H1 (cell line): Measurements from ENCODE around the gene C5orf58.

Experiments
- EP300 ChIP-seq, 2 experiments: IDR thresholded peaks; 1 replicate in 1 of 2; 2 replicates in 1 of 2; pipeline ENCODE4 v1.6.1; 2011 to 2012; ENCODE audit warnings: low read depth in 2 of 2, low read length in 2 of 2, mild to moderate bottlenecking in 2 of 2, borderline replicate concordance in 1 of 2, inconsistent platforms in 1 of 2, moderate library complexity in 1 of 2
- HDAC2 ChIP-seq, 2 experiments: fragments of 300-600 bp in 1 of 2; sonication (generic) in 1 of 2; IDR thresholded peaks; 2 replicates each; pipeline ENCODE4 v1.6.1; 2011 to 2012; ENCODE audit warnings: low read depth in 2 of 2, low read length in 2 of 2, mild to moderate bottlenecking in 2 of 2, moderate library complexity in 2 of 2, borderline replicate concordance in 1 of 2, inconsistent platforms in 1 of 2
- JUND ChIP-seq: IDR thresholded peaks from 2 replicates; pipeline ENCODE4 v1.6.1; 2011; ENCODE audit warnings: mild to moderate bottlenecking, improper control_type of control experiment, low read length
- MAFK ChIP-seq: IDR thresholded peaks from 2 replicates; pipeline ENCODE4 v1.6.1; 2012; ENCODE audit warnings: low read depth, mild to moderate bottlenecking, improper control_type of control experiment, low read length
- POLR2A ChIP-seq, 2 experiments: IDR thresholded peaks; 1 replicate in 1 of 2; 2 replicates in 1 of 2; pipeline ENCODE4 v1.6.1; 2011; ENCODE audit warnings: low read depth in 2 of 2, low read length in 2 of 2, mild to moderate bottlenecking in 2 of 2; ENCODE audit errors: control extremely low read depth in 1 of 2
- POLR2AphosphoS5 ChIP-seq: IDR thresholded peaks from 2 replicates; pipeline ENCODE4 v1.6.1; 2011; ENCODE audit warnings: low read depth, low read length
- RFX5 ChIP-seq: IDR thresholded peaks from 2 replicates; pipeline ENCODE4 v1.6.1; 2011; ENCODE audit warnings: low read depth, low read length, improper control_type of control experiment, borderline replicate concordance
- SRF ChIP-seq: IDR thresholded peaks from 2 replicates; pipeline ENCODE4 v1.6.1; 2011; ENCODE audit warnings: mild to moderate bottlenecking, low read depth, low read length, moderate library complexity
- TCF12 ChIP-seq: IDR thresholded peaks from 2 replicates; pipeline ENCODE4 v1.6.1; 2011; ENCODE audit warnings: low read depth, mild to moderate bottlenecking, low read length
- TEAD4 ChIP-seq: IDR thresholded peaks from 2 replicates; pipeline ENCODE4 v1.6.1; 2012; ENCODE audit warnings: low read depth, low read length, inconsistent platforms, mixed read lengths
- TF ChIP-seq, protein P1 (sequence below), 3 experiments: IDR thresholded peaks; 1 replicate in 2 of 3; 2 replicates in 1 of 3; pipeline versions ENCODE4 v1.5.1 to v1.6.1; 2011; ENCODE audit warnings: low read length in 3 of 3, mild to moderate bottlenecking in 3 of 3, inconsistent platforms in 2 of 3, low read depth in 1 of 3, moderate library complexity in 1 of 3; ENCODE audit not compliant: insufficient read depth in 1 of 3; ENCODE audit errors: control extremely low read depth in 1 of 3
- TF ChIP-seq, protein P2 (sequence below): IDR thresholded peaks from 2 replicates; pipeline ENCODE4 v1.6.1; 2012; ENCODE audit warnings: inconsistent platforms
- TF ChIP-seq, protein P3 (sequence below): IDR thresholded peaks from 2 replicates; pipeline ENCODE4 v1.6.1; 2011; ENCODE audit warnings: low read depth, mild to moderate bottlenecking, low read length; ENCODE audit not compliant: insufficient read depth

DNA sequence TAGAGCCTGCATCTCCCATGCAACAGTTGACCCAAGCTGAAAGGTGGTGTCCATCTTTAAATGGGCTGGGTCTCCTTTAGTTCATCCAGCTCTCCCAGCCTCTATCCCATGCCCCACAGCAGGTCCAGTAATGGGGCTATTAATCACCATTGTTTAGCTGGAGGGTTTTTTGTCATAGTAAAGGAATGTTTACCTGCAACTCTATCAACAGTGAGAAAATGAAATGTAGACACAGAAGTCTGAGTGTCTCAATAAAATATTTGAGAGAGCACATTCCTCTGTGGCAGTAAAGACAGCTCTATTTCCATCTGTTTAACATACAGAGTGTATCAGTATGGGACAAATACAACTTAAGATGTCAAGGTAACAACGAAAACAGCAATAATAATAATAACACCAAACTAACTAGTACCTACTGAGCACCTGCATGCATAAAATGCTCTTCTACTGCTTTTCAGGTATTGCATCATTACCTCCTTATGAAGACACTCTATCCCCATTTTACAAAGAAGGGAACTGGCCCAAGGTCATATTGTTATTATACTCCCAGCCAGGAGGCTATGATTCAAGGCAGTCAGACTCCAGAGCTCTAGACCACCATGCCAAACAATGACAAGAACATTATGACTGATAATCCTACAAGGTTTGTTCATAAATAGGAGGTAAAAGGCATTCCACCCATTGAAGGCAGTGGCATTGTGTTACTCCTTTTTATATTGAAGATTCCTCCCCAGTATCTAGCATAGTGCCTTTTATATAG lies 21.0 kb upstream of the C5orf58 start:
- no peak for TF ChIP-seq POLR2AphosphoS5
- no peak for TF ChIP-seq JUND
- TF ChIP-seq HDAC2 (IDR thresholded peaks at IDR 0.05; ENCODE audit: borderline replicate concordance in 1 of 2, low read depth in 2 of 2, low read length in 2 of 2): no peak
- TF ChIP-seq, protein P1, sequence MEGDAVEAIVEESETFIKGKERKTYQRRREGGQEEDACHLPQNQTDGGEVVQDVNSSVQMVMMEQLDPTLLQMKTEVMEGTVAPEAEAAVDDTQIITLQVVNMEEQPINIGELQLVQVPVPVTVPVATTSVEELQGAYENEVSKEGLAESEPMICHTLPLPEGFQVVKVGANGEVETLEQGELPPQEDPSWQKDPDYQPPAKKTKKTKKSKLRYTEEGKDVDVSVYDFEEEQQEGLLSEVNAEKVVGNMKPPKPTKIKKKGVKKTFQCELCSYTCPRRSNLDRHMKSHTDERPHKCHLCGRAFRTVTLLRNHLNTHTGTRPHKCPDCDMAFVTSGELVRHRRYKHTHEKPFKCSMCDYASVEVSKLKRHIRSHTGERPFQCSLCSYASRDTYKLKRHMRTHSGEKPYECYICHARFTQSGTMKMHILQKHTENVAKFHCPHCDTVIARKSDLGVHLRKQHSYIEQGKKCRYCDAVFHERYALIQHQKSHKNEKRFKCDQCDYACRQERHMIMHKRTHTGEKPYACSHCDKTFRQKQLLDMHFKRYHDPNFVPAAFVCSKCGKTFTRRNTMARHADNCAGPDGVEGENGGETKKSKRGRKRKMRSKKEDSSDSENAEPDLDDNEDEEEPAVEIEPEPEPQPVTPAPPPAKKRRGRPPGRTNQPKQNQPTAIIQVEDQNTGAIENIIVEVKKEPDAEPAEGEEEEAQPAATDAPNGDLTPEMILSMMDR (IDR thresholded peaks at IDR 0.05; ENCODE audit: control extremely low read depth in 1 of 3, insufficient read depth in 1 of 3, low read depth in 1 of 3, low read length in 3 of 3): no peak
- TF ChIP-seq, protein P2, sequence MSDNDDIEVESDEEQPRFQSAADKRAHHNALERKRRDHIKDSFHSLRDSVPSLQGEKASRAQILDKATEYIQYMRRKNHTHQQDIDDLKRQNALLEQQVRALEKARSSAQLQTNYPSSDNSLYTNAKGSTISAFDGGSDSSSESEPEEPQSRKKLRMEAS: no peak
- no peak for TF ChIP-seq POLR2A (IDR thresholded peaks at IDR 0.05; ENCODE audit: control extremely low read depth in 1 of 2, low read depth in 2 of 2, low read length in 2 of 2)
- no peak for TF ChIP-seq TEAD4
- TF ChIP-seq TCF12: no peak
- TF ChIP-seq MAFK: no peak
- TF ChIP-seq EP300 (IDR thresholded peaks at IDR 0.05; ENCODE audit: borderline replicate concordance in 1 of 2, low read depth in 2 of 2, low read length in 2 of 2): no peak
- no peak for TF ChIP-seq RFX5
- TF ChIP-seq, protein P3, sequence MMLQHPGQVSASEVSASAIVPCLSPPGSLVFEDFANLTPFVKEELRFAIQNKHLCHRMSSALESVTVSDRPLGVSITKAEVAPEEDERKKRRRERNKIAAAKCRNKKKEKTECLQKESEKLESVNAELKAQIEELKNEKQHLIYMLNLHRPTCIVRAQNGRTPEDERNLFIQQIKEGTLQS: no peak
- no peak for TF ChIP-seq SRF
